OCI-M1 (cell line): Measurements from ENCODE around the gene RABGGTA.

Experiments used
- DNase-seq: peaks from one replicate; lab custom pipeline; 2025; lab: John Stamatoyannopoulos, UW

RABGGTA gene

DNA sequence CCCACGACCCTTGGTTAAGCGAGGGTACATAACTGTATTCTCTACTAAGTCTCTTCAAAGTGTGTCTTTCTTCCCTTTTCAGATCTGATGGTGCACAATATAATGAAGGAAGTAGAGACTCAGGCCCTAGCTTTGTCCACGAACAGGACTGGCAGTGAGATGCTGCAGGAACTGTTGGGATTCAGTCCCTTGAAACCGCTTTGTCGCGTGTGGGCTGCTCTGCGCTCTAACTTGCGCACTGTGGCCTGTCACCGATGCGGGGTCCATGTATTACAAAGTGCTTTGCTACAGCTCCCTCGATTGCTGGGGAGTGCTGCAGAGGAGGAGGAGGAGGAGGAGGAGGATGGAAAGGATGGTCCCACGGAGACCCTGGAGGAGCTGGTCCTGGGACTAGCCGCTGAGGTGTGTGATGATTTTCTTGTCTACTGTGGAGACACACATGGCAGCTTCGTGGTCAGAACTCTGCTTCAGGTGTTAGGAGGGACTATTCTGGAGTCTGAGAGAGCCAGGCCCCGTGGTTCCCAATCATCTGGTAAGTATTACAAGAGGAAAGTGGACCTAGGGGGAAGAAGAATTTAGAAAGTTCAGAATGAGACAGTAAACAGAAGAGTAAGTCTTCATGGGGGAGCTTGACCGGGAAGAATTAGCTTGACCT is 29.1 kb upstream of the RABGGTA start:
- no peak for DNase-seq

DNA sequence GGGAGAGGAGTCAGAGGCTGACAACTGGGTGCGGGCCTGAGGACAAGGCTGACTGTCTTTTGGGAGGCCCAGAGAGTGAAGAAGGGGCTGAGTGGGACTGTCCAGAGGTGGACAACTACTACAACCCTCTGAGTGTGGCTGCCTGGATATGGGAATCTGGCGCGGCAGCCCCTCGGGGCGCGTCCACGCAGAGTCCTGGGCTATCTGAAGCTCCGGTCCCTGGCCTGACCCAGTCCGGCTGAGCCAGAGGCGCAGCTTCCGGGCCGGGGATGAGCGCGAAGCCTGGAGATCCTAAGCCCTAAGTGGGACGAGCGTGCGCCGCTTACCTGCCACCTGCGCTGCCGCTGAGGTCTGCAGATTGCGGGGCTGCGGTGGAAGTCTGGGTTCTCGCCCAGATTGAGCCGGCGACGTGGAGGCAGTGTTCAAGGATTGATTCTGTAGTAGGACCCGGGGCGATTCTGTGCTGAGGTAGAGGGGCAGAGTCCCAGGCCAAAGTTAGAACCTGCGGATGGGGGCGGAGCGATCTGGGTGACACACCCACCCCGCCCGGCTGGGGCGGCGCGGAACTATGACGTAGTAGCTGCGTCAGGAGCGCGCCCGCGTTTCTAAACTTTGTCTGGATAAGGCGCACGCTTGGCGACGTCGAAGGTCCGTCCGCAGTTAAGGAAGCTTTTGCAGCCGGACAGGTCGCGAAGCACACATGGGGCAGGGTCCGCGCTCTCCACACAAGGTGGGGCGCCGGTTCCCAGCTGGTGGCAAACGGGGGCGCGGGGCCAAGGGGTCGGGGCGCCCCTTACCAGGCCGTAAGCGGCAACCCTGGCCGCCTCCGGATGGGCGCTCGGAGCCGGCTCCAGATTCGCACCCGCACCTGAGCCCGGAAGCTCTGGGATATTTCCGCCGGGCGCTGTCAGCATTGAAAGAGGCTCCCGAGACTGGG is 28.1 kb upstream of the RABGGTA start, which contains the start of the genes DHRS1 and NOP9:
TSS of gene DHRS1 (minus strand) at position 526 of the 937 bp plus-strand sequence. CDS start 674 bp downstream, outside the sequence.
TSS of gene NOP9 (plus strand) at position 596 of the 937 bp plus-strand sequence. CDS start at position 701, 105 bp downstream.
- DNase-seq = peak; percentile 92

DNA sequence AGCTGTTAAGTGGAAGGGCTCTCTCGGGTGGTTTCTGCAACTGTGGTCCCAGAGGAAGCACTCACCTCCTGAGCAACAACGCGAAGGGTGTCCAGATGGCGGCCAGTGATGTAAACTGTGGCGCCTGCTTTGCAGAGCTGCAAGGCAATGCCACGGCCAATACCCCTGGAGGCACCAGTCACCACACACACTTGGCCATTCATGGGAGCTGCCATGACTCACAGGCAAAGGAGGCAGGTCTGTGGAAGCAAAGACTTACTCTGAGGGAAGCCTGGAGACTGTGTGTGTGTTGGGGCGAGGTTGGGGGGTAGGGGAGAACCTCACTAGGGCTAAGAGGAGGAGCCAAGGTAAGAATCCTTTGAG is 27.5 kb upstream of the RABGGTA start:
- DNase-seq = peak; percentile 32

DNA sequence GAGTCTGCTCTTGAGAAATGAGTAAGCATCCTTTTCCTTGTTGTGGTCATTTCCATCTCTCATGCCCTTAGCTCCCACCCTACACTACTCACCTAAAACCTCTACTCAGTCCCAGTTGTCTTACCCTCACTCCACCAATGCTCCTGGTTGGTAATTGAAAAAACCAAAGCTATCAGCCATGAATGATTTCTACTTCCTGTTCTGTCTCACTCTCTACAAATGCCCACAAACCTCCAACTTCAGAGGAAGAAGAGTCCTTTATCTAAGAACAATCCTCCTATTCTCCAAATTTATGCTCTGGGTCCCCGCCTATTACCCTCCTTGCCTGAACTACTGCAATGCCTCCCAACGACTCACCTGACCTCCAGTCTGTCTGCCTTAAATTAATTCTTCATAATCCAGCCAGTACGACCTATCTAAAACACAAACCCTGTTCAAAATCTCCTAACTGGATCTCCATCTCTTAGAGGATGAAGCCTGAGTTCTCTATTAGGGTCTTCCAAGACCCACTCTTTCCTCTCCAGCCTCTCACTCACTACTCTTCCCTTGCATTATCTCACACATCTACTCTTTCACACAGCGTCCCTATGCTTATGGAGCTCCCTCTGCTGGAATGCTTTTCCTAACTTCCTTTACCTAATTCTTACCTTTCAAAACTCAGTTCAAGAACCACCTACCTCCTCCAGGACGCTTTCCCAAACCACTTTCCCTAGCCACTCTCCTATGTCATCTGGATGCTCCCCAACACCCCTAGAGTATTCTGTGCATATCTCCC is 26.0 kb upstream of the RABGGTA start:
- peak; percentile 67 for DNase-seq

DNA sequence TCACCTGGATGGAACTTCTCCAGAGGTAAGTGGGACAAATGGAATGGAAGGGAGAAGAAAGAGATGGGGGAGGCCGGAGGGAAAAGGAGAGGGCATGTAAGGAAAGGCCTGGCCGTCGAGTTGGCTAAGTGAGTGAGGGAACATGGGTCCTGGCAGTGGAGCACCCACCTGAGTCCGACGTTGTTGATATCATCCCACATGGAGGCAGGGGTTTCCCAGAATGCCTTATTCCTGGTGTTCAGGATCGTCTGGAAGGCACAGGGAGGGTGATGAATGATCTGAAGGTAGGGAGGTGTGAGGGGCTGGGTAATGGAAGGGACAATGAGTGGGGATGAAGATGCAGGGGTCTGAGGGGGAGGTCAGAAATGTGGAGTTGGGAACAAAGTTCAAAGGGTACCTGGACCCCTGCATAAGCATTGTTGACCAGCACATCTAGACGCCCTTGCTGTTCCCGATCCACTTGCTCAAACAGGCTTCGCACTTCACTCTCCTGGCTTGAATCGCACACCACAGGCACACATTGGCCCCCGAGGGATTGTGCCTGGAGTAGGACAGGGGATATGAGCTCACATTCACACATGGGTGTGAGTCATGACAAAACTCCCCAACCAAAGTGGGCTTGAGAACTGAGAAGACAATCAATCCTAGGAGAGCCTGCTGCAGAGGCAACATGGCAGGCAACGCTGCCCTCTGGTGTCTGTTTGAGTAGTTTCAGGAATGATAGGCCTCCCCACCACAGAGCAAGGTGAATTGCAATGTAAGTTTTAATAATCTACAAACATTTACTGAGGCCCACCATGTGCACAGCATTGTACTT is 25.2 kb upstream of the RABGGTA start:
- peak; percentile 80 for DNase-seq

DNA sequence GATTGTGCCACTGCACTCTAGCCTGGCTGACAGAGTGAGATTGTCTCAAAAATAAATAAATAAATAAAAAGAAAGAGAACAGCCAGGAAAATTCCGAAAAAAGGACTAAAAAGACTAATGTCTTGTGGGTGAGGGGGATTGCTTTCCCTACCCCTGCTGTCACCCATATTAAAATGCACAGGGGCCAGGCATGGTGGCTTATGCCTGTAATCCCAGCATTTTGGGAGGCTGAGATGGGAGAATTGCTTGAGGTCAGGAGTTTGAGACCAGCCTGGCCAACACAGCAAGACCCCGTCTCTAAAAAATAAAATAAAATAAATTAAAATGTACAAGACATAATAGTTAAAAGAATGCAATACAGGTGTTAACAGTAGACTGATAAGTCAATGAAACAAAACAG is 22.1 kb upstream of the RABGGTA start:
- DNase-seq = no peak

DNA sequence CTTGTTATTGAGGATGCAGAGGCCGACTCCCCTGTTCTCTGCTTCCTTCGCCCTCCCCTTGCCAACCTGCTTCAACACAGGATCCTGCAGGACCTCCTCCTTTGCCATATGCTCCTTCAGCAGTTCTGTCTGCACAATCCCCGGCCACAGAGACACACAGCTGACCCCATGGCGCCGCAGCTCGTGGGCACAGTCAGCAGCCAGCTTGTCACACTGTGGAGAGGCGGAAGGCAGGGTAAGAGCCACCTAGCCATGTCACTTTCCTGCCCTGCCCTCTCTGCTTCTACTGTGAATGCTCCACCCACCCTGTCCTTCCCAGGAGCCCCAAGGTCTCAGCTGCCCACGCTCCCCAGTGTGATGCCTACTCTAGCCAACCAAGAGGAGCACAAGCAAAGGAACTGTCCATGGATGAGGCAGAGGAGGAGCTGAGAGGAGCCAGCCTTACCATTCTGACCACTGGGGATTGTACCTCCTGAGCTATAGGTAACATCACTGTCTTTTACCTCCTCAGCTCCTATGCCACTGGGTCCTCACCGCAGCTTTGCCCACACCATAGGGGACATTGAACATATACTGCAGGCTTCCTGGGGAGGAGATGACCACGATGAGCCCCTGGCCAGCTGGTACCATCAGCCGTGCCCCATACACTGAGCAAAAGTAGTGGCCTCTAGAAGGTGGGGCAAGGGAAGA is 20.9 kb upstream of the RABGGTA start:
- no peak for DNase-seq

DNA sequence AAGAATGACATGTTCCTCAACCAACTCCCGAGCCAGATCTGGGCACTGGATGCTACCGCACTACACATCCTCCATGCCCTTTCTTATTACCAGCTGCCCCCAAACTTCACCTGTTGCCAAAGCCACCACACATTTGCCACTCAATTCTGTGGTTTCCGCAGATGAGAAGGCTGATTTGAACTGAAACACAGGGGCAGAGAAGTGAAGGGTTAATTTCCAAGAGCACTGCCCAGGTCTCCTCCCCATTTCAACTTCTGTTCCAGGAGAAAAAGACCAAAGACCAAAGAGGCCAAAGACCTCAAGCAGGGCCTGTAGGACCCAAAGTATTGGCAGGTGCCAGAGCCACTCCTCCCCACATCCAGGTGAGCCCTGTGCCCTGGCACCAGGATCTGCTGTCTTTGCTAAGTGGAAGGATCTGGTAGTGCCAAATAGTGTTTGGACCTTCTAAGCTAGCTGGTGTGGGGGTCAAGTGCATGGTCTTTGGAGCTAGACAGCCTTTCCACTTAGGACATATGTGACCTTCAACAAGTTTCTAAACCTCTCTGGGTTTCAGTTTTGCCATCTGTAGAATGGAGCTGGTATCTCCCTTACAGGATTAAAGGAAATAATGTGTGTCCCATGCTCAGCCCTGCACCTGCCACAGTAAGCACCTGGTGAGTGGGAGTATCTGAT is 20.2 kb upstream of the RABGGTA start:
- DNase-seq = no peak

DNA sequence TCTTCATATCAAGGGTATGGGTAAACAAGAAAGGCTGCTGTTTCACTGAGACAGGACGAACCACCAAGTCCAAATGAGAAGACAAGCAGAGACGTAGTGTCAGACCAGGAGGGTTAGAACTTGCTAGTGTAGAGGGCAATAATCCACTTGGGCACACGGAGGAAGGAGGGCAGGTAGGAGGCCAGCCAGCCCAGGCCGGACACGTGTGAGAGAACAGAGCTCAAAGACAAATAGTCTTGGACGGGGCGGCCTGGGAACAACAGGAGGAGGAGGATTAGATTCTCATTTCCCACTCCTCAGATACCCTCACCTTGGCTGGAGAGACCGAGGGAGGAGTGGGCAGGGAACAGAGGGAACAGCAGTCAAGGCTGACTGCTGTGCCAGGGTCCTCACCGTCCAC is 19.3 kb upstream of the RABGGTA start:
- DNase-seq = no peak

DNA sequence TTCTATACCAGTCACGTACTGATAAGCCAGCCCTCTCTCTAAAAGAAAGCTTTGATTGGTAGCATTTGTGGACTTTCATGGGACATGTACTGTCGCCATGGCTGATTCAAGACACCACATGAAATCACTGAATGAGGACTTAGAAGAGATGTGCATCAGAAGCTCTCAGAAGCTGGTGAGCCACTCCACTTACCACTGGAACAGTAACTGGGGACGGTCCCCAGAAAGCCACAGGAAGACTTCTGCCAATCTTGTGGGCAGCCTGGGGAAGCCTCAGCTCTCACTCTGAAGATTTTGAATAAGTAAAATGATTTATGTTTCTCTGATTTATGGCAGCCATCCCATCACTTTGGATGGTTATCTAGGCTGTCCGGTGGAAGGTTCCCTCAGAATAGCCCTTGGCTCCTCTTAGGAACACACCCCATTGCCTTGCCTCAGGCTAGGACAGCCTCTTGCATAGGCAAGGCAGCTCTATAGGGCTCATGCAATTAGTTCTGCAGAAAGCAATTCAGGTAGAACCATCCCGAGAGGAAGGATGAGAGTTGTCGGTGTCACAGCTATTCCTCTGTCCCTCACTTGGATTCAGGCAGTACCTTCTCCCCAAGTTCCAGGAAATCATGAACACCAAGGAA is 18.4 kb upstream of the RABGGTA start:
- no peak for DNase-seq

DNA sequence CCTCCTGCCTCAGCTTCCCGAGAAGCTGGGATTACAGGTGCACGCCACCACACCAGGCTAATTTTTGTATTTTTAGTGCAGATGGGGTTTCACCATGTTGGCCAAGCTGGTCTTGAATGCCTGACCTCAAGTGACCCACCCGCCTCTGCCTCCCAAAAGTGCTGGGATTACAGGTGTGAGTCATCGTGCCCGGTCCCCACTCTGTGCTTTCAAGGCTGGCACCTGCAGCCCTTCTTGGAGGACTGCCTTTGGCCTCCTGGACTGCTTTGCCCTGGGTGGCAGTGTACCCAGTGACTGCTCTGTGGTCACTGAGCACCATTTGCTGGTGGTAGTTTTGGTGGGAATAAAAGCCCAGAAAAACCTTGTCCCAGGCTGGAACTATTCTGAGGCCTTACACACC is 15.6 kb upstream of the RABGGTA start:
- no peak for DNase-seq

DNA sequence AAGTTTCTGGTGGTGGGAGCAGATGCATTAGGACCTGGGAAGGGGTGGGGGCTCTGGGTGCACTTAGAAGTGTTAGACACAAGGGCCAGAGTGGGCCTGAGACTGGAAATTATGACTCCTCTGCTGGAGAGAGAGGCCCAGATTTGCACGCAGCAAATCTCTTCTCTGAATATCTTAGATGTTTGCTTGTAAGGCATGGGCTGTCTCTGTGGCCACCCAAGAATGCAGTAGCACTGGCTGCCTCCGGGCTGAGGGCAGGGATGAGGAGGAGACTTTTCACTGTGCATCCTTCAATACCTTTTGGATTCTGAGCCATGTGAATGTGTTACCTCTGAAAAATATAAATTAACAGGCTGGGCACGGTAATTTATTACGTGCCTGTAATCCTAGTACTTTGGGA is 14.0 kb upstream of the RABGGTA start:
- DNase-seq = no peak

DNA sequence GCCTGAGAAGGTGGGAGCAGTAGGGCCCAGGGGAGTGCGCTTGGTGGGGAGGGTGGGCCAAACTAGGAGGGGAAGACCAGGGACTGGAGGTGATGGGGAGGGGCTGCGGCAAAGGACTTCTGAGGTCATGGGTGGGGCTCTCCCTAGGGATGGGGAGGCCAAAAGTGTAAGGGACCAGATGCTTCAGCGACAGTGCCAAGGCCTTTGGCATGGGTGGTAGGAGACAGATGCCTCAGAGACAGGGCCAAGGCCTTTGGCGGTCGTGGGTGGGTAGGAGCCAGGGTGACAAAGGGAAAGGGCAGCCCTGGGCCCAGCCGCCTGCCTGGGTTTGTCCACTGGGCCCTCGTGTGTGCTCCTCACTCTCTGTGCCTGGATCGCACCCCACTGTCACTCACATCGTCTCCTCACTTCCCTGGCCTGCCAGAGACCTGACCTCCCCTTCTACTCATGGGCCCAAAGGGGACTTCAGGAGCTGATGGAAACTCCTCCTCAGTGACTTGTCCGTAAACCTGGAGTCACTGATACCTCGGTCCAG is 13.2 kb upstream of the RABGGTA start:
- no peak for DNase-seq

DNA sequence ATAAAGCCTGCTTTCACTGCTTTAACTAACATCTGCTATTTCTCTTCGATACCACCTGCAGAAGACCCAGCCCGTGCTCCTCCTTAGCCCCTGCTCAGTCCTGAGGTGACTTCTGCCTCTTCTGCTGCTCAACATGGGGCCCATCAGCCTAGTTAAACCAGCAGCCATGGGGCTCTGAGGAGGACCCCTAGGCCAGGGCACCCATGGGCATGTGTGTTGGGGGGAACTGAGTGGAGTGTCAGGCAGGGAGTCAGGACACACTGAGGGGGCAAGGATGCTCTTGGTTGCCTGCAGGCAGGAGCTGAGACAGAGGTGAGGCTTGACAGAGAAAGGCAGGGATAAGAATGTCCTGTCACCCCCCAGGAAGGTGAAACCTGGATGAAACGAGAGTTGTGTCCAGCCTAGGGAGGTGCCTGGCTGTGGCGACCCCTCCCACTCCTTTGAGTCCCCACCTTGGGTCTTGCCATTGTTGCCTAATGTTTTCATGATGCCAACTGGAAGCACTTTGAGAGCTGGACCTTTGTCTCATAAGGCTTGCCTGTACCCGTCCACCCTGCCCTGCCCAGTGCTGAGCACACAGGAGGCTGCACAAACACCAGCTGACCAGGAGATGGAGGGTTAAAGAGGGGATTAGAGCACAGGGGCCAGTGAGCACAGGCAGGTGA is 12.5 kb upstream of the RABGGTA start:
- DNase-seq = no peak

DNA sequence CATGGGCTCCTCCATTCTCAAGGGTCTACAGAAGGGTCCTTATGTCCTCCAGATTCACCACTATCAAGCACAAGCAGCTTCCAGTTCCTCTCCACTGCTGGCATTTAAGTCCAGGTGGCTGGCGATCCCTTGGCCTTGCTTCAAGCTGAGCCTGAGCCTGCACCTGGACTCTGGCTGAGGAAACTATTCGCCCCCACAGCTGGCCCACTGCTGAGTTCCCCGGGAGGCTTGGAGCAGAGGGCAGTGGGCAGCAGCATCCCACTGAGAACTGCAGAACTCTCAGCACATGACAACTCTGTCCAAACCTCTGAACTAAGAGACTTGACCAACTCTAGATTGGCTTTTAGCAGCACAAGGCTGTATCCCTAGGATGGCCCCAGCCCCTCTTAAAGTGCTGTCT is 11.3 kb upstream of the RABGGTA start:
- DNase-seq = no peak

DNA sequence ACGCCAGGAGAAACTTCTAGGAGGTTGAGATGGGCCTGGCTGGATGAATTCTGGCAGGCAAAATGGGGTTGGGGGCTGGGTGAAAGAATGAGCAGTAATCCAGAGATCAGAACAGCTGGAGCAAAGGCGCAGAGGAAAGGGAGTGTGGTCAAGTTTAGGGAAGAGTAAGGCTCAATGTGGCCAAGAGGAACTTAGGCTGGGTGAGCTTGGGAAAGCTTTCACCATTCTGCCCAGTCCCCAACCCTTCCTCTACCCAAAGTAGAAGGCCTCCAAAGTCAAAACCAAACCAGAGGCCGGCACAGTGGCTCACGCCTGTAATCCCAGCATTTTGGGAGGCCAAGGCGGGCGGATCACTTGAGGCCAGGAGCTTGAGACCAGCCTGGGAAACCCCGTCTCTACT is 10.2 kb upstream of the RABGGTA start:
- DNase-seq = no peak

DNA sequence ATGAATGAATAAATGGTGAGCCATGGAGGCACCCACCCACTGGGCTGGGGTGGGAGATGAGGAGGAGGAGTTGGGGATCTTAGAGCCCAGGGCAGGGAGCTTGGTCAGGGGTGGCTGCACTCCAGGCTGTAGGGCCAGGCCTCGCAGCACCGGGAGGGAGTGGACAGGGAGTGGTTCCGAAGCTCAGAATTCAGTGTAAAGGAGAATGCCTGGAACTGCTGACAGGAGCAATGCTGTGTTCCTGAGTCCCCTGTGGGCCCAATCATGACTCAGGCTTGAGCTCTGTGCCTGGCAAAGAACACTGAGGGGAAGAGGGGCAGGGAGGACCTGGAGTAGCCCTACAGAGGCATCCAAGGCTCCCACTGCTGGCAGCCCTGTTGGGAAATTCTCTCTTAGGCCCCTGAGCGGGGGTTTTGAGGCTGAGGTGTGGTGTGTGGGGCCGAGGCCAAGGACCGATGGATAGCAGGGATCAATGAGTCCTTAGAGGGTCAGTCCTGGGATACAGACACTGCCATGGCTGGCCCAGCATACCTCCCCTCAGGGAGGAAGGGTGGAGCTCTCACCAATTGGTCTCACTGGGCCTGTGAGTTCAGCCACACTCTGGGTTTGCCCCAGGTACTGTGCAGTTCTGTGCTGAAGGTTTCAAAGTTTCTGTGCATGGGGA is 9.5 kb upstream of the RABGGTA start:
- no peak for DNase-seq
